Esophagus muscularis mucosa (tissue), 4 donors: Measurements from ENCODE around the gene SLC25A13.

Source experiments
- CTCF ChIP-seq, 3 experiments: fragments of 200-600 bp in 2 of 3; fragments of 450-650 bp in 1 of 3; sonication (generic) in 2 of 3; IDR thresholded peaks; one replicate each; pipeline ENCODE4 v1.5.1; 2017 to 2019; ENCODE audit warnings: antibody characterized with exemption in 3 of 3, mild to moderate bottlenecking in 2 of 3, moderate library complexity in 1 of 3
- EP300 ChIP-seq: sonication (generic); formaldehyde crosslinking; IDR thresholded peaks from one replicate; pipeline ENCODE4 v1.6.1; 2017; ENCODE audit warnings: antibody characterized with exemption
- POLR2A ChIP-seq: fragments of 450-650 bp; IDR thresholded peaks from one replicate; pipeline ENCODE4 v1.6.1; 2017; ENCODE audit warnings: antibody characterized with exemption, moderate library complexity, mild to moderate bottlenecking, low read depth
- POLR2AphosphoS5 ChIP-seq, 2 donors: sonication (generic); formaldehyde crosslinking; IDR thresholded peaks; one replicate each; pipeline ENCODE4 v1.6.1; 2017; ENCODE audit warnings: antibody characterized with exemption in 2 of 2

GRCh38 chr7:96151889-96152288 is 170.0 kb downstream of the SLC25A13 start:
- TF ChIP-seq CTCF (IDR thresholded peaks at IDR 0.05) (no peak), POLR2A (no peak), EP300 (no peak), POLR2AphosphoS5 (IDR thresholded peaks at IDR 0.05) (no peak)
